ENCODE results near the gene CHMP6.

The CHMP6 gene

DNA sequence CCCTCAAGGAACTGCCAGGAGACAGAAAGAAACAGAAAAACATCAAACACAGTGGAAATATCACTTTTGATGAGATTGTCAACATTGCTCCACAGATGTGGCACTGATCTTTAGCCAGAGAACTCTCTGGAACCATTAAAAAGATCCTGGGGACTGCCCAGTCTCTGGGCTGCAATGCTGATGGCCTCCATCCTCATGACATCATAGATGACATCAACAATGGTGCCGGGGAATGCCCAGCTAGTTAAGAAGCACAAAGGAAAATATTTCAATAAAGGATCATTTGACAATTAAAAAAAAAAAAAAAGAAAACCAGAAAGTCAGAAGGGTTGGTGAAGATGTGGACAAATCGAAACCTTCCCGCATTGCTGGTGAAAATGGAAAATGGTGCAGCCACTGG, 14.9 kb upstream of the CHMP6 start:
- no peak overlapping the region for H3K27ac Mint-ChIP-seq
- H3K4me3 Mint-ChIP-seq: no peak overlapping the region
- H3K36me3 Mint-ChIP-seq (ENCODE audit: low read depth): no peaks in the 10 kb centered on the region
- intact Hi-C loops (cut with micrococcal nuclease): loop anchor here (5.0 kb wide), 1 partner anchor 109 kb away; no protein-coding TSS in a partner anchor
- H3K4me1 Mint-ChIP-seq (ENCODE audit: low read depth): peaks cover 14% of the 10 kb centered on the region
- H3K9me3 Mint-ChIP-seq: no peaks in the 10 kb centered on the region
- H3K27me3 Mint-ChIP-seq: peaks cover 38% of the 10 kb centered on the region

DNA sequence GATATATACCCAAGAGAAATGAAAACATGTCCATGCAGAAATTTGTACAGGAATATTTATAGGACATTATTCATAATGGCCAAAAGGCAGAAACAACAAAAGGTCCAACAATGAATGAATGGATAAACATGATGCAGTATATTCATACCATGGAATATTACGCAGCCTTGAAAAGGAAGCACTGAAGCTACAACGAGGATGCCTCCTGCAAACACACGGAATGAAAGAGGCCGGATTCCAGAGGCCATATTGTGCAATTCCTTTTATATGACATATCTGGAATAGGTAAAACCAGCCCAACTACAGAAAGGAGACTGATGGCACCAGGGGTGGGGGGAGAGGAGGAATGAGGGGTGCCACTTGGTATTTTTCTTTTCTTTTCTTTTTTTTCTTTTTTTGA, 14.5 kb upstream of the CHMP6 start:
- no peak overlapping the region for H3K4me3 Mint-ChIP-seq
- H3K36me3 Mint-ChIP-seq (ENCODE audit: low read depth): no peaks in the 10 kb centered on the region
- peaks cover 19% of the 10 kb centered on the region for H3K4me1 Mint-ChIP-seq (ENCODE audit: low read depth)
- intact Hi-C loops (cut with micrococcal nuclease): loop anchor here (5.0 kb wide), 1 partner anchor 110 kb away; no protein-coding TSS in a partner anchor
- H3K27me3 Mint-ChIP-seq: peaks cover 39% of the 10 kb centered on the region
- no peak overlapping the region for H3K27ac Mint-ChIP-seq
- no peaks in the 10 kb centered on the region for H3K9me3 Mint-ChIP-seq

DNA sequence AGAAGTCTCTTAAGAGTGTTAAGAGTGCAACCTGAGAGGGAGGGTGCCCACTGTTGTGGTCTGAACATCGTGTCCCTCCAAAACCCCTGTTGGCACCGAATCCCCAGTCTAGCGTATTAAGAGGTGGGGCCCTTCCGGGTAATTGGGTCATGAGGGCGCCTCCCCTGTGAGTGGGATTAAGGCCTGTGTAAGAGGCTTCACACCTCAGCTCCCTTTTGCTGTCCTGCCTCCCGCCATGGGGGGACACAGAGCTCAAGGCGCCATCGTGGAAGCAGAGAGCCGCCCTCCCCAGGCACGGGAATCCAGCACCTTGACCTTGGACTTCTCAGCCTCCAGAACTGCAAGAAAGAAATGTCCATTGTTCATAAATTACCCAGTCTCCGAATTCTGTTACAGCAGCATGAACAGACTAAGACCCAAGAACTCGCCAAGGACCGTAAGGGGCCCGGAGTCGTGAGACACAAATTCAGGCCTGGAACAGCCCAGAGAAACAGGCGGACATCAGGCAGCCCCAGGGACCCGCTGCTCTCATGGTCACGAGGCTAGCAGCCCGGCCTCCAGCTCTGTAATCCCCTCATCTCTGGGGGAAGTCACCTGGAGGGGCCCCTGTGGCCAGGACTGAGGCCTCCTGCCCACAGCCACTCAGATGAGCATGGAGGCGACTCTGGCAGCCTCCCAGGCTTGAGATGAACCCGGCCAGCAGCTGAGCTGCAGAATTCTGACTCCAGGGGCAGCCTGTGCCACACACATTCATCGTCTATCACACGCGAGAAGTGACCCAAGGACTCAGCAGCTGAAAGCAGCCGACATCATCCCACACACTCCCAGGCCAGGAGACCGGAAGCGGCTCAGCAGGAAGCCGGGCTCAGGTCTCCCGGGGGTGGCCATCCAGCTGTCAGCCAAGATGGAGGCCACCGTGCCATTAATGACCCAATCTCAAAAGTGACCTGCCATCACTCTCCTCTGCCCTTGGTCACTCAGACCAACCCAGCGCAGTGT, 12.8 kb upstream of the CHMP6 start:
- peaks cover 51% of the 10 kb centered on the region for H3K27me3 Mint-ChIP-seq
- intact Hi-C loops (cut with micrococcal nuclease): loop anchor here (5.0 kb wide), 1 partner anchor 111 kb away; no protein-coding TSS in a partner anchor
- H3K36me3 Mint-ChIP-seq (ENCODE audit: low read depth): no peaks in the 10 kb centered on the region
- H3K4me3 Mint-ChIP-seq: no peak overlapping the region
- no peak overlapping the region for H3K27ac Mint-ChIP-seq
- peaks cover 21% of the 10 kb centered on the region for H3K4me1 Mint-ChIP-seq (ENCODE audit: low read depth)
- H3K9me3 Mint-ChIP-seq: no peaks in the 10 kb centered on the region

DNA sequence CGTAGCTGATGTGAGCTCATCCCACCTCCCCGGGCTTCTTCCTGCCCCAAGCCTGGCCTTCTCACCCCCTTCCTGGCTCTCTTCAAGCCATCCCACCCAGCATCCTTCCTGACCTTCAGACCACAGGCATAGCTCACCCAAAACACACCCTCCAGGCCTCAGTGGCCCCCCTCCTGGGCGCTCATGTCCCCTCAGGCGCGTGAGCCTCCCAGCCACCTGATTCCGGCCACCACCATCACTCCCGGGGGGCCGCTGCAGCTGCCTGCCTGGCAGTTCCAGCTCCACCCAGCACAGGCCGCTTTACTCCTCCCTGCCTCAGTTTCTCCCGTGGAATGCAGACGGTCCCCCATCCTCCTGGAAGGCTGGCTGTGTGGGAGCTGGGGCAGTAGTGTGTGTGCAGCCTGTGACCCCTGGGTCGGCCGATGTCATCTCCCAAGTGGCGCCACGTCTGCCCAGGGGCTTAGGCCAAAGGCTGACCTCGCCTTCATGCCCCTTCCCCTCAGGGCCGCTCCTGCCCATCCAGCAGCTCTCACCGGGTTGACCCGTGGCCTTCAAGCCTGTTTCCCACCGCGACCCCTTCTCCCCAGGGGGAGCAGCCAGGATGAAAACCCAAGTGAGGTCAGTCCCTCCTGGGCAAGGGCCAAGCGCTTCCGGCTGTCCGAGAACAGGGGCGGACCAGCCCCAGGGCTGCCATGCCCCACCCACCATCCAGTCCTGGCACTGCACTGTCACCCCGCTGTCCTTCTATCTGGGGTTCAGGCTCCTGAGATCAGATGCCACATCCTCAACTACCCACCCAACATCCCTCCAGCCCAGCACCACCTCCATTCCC, 11.9 kb upstream of the CHMP6 start:
- peak overlapping the region; percentile 18 for H3K27ac Mint-ChIP-seq
- peaks cover 48% of the 10 kb centered on the region for H3K27me3 Mint-ChIP-seq

DNA sequence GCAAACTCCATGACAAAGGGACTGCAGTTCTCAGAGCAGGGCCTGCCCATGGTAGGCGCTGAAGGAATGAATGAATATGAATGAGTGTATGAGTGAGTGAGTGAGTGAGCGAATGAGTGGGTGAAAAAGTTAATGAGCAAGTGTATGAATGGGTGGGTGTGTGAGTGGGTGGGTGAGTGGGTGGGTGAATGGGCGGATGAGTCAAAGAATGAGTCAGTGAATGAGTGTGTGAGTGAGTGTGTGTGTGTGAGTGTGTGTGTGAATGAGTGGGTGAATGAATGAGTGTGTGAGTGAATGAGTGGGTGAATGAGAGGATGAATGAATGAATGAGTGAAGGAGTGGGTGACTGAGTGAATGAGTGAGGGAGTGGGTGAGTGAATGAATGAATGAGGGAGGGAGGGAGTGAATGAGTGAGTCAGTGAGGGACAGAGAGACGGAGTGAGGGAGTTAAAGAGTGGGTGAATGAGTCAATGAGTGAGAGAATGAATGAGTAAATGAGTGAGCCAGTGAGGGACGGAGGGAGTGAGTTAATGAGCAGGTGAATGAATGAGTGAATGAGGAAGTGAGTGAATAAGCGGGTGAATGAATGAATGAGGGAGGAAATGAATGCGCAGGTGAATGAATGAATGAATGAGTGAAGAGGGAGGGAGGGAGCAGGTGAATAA, 11.1 kb upstream of the CHMP6 start:
- H3K4me1 Mint-ChIP-seq (ENCODE audit: low read depth): peaks cover 21% of the 10 kb centered on the region
- no peaks in the 10 kb centered on the region for H3K36me3 Mint-ChIP-seq (ENCODE audit: low read depth)
- peaks cover 43% of the 10 kb centered on the region for H3K27me3 Mint-ChIP-seq
- H3K4me3 Mint-ChIP-seq: peak overlapping the region; percentile 71
- no peaks in the 10 kb centered on the region for H3K9me3 Mint-ChIP-seq
- intact Hi-C loops (cut with micrococcal nuclease): loop anchor here (10.0 kb wide), 1 partner anchor 406 kb away; no protein-coding TSS in a partner anchor
- peak overlapping the region; percentile 18 for H3K27ac Mint-ChIP-seq

More for the DNA sequence above, 11.9 kb upstream of the CHMP6 start:
- Mint-ChIP-seq H3K36me3 (ENCODE audit: low read depth) (no peaks in the 10 kb centered on the region), H3K4me3 (no peak overlapping the region), H3K9me3 (no peaks in the 10 kb centered on the region), H3K4me1 (ENCODE audit: low read depth) (peaks cover 21% of the 10 kb centered on the region)
- intact Hi-C loops (cut with micrococcal nuclease): loop anchor here (5.0 to 10.0 kb wide), 2 partner anchors 112 to 405 kb away; no protein-coding TSS in a partner anchor

DNA sequence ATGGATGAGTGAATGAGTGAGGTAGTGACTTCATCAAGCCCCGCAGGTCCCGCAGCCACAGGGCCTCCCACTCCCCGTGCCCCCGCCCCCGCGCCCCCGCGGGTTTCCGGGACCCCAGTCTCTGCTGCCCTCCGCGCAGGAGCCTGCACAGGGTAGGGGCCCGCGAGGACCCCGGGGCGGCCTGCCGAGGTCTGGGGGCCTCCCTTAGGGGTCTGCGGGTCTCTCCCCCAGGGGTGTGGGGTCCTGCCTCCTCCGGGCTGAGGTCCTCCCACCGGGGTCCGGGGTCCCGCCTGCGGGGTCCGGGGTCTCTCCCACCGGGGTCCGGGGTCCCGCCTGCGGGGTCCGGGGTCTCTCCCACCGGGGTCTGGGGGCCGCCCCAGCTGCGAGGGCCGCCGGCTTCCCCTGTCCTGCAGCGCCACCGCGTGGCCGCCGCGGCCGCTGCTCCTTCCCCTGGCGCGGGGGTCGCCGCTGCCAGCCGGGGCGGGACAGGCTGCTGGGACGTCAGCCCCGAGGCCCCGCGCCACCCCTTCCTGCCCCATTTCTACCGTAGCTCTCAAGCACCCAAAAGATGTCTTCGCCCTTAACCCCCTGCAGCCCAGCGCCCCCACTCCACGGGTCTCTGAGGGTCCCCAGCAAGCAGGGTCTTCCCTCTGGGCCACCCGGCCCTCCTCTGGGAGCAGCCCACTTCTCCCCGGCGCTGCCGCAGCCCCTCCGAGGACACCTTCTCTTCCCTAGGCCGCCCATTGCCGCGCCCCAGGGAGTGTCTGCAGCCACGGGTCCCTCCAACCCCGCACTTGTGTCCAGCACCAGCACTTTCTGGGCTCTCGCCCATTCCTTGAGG, 10.4 kb upstream of the CHMP6 start:
- peaks cover 26% of the 10 kb centered on the region for H3K4me1 Mint-ChIP-seq (ENCODE audit: low read depth)
- peak overlapping the region; percentile 18 for H3K27ac Mint-ChIP-seq
- intact Hi-C loops (cut with micrococcal nuclease): loop anchor here (10.0 kb wide), 1 partner anchor 406 kb away; no protein-coding TSS in a partner anchor
- no peaks in the 10 kb centered on the region for H3K9me3 Mint-ChIP-seq
- peaks cover 41% of the 10 kb centered on the region for H3K27me3 Mint-ChIP-seq
- H3K4me3 Mint-ChIP-seq: no peak overlapping the region
- H3K36me3 Mint-ChIP-seq (ENCODE audit: low read depth): no peaks in the 10 kb centered on the region

DNA sequence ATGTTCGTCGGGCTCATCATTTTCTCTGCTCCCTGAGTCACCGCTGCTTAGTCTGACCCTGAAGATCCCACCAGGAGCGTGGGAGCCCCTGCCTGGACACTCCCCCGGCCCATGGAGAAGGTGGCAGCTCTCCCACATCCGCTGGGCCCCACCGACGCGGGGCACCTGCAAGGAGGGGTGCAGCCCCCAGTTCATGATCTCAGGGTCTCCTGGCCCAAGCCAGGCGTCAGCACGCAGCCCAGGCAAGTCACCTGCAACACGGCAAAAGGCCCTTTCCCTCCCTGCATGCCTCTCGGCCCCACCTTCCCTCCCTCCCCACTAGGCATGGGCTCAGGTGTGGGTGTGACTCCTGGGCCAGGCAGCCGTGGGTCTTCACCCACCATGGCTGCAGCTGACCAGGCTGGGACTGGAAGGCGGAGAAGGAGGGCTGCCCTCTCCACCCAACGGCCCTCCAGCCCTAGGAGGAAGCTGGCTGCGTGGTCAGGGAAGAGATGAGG, 9.7 kb upstream of the CHMP6 start:
- Mint-ChIP-seq H3K27me3 (peaks cover 38% of the 10 kb centered on the region), H3K9me3 (no peaks in the 10 kb centered on the region), H3K36me3 (ENCODE audit: low read depth) (no peaks in the 10 kb centered on the region), H3K4me3 (no peak overlapping the region), H3K27ac (no peak overlapping the region), H3K4me1 (ENCODE audit: low read depth) (peaks cover 33% of the 10 kb centered on the region)
- intact Hi-C loops (cut with micrococcal nuclease): loop anchor here (2.0 to 10.0 kb wide), 2 partner anchors 407 to 555 kb away; no protein-coding TSS in a partner anchor

DNA sequence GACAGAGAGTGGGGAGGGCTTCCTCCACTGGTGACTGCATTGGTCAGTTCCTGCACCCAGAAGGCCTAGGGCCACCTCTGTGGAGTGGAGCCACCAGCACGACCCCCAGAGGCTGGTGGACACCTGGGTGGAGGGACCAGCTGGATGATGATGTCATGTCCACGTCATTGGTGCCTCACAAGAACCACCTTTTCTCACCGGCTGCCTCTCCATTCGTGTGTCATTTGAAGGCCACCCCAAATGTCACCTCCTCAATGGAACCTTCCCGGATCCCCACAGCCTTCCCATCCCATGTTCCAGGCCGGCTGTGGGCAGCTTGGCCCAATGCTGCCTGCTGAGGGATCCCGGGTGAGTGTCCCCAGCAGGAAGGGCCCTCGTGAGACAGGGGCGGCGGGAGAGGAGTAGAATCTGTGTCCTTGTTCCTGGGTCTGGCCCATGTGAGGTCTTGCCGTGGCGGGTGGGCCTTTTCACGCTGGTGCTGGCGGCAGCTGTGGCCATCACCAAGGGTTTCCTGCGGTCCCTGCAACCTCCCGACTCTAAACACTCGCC, 9.1 kb upstream of the CHMP6 start:
- Mint-ChIP-seq H3K4me1 (ENCODE audit: low read depth) (peaks cover 38% of the 10 kb centered on the region), H3K36me3 (ENCODE audit: low read depth) (no peaks in the 10 kb centered on the region), H3K27ac (no peak overlapping the region), H3K9me3 (no peaks in the 10 kb centered on the region), H3K27me3 (peaks cover 38% of the 10 kb centered on the region), H3K4me3 (no peak overlapping the region)
- intact Hi-C loops (cut with micrococcal nuclease): loop anchor here (2.0 to 10.0 kb wide), 2 partner anchors 408 to 556 kb away; no protein-coding TSS in a partner anchor

DNA sequence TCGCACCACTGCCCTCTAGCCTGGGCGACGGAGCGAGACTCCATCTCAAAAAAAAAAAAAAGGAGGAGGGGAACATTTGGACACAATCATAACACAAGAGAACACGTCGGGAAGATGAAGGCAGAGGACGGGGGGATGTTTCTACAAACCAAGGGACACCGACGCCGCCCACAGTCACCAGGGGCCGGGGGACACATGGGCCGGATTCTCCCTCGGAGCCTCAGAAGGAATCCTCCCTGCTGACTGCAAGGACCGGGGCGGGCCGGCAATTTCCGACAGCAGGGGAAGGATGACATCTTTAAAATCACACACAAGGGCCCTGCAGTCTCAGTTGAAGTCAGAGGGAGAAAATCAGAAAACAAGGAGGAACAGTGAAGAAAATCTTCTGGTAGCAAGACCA, 8.1 kb upstream of the CHMP6 start:
- intact Hi-C loops (cut with micrococcal nuclease): loop anchor here (2.0 to 10.0 kb wide), 2 partner anchors 409 to 557 kb away; no protein-coding TSS in a partner anchor
- Mint-ChIP-seq H3K27me3 (peaks cover 41% of the 10 kb centered on the region), H3K4me1 (ENCODE audit: low read depth) (peaks cover 46% of the 10 kb centered on the region)

DNA sequence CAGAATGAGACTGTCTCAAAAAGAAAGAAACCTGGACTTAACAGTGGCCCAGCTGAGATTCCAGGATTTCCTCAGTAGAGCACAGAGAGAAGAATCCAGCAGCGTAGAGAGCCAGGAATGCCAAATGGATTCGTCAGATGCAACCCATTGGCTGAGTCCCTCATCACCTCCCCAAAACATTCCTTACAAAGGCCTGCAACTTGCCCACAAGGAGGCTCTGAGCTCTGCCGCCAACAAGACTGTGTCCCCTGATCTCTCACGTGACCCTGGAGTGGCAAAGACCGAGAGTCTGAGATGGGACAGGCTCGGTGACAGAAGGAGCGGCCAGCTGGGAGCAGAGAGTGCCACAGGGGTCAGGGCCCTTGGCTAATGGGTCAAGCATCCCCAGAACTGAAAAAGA, 6.9 kb upstream of the CHMP6 start:
- Mint-ChIP-seq H3K4me1 (ENCODE audit: low read depth) (peaks cover 55% of the 10 kb centered on the region), H3K4me3 (no peak overlapping the region), H3K36me3 (ENCODE audit: low read depth) (no peaks in the 10 kb centered on the region), H3K27me3 (peaks cover 44% of the 10 kb centered on the region), H3K27ac (no peak overlapping the region), H3K9me3 (no peaks in the 10 kb centered on the region)
- intact Hi-C loops (cut with micrococcal nuclease): loop anchor here (10.0 kb wide), 1 partner anchor 410 kb away; no protein-coding TSS in a partner anchor

More for the DNA sequence above, 8.1 kb upstream of the CHMP6 start:
- Mint-ChIP-seq H3K36me3 (ENCODE audit: low read depth) (no peaks in the 10 kb centered on the region), H3K9me3 (no peaks in the 10 kb centered on the region), H3K4me3 (no peak overlapping the region), H3K27ac (peak overlapping the region; percentile 18)

DNA sequence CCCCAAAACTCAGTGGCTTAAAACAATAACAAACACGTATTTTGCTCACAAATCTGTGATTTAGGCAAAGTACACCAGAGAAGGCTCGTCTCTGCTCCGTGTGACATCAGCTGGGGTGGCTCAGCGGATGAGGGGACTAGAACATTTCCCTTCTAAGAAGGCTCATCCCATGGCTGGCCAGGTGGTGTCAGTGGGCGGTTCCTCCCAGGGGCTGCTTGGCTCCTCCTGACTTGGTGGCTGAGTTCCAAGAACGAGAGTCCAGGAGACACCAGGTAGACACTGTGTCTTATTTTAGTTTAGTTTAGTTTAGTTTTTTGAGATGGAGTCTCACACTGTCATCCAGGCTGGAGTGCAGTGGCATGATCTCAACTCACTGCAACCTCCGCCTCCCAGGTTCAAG, 5.6 kb upstream of the CHMP6 start:
- H3K9me3 Mint-ChIP-seq: no peaks in the 10 kb centered on the region
- H3K4me1 Mint-ChIP-seq (ENCODE audit: low read depth): peaks cover 48% of the 10 kb centered on the region
- H3K4me3 Mint-ChIP-seq: no peak overlapping the region
- intact Hi-C loops (cut with micrococcal nuclease): loop anchor here (10.0 kb wide), 1 partner anchor 411 kb away; no protein-coding TSS in a partner anchor
- H3K27me3 Mint-ChIP-seq: peaks cover 45% of the 10 kb centered on the region
- no peaks in the 10 kb centered on the region for H3K36me3 Mint-ChIP-seq (ENCODE audit: low read depth)
- peak overlapping the region; percentile 87 for H3K27ac Mint-ChIP-seq
